Measurements from ENCODE around the gene ARHGAP21. TPM values are rescaled to one million over a fixed set of nuclear protein-coding genes. Genes with fewer than 3 reads are reported as not detected.

ARHGAP21 gene
- total RNA-seq, 4 donors from 2014 or later: 104 to 128 (median 114) TPM

GRCh38 chr10:24596217-24596930 is 127.3 kb downstream of the ARHGAP21 start:
- TF ChIP-seq CTCF (IDR thresholded peaks at IDR 0.05): no peak
- DNase-seq (ENCODE audit: low spot score) (no peak), ATAC-seq (ENCODE audit: low FRiP score) (no peak)

GRCh38 chr10:24590697-24591457 is 132.8 kb downstream of the ARHGAP21 start:
- TF ChIP-seq CTCF (IDR thresholded peaks at IDR 0.05): no peak
- no peak for DNase-seq (ENCODE audit: low spot score)
- ATAC-seq (ENCODE audit: low FRiP score): no peak

- DNase-seq (ENCODE audit: low spot score) (no peak), ATAC-seq (ENCODE audit: low FRiP score) (no peak)
- no peak for TF ChIP-seq CTCF (IDR thresholded peaks at IDR 0.05)
These were observed 134.4 kb downstream of the ARHGAP21 start for GRCh38 chr10:24589265-24589664.

- no peak for TF ChIP-seq CTCF (IDR thresholded peaks at IDR 0.05)
- no peak for DNase-seq (ENCODE audit: low spot score)
- ATAC-seq (ENCODE audit: low FRiP score): no peak
These were observed 143.8 kb downstream of the ARHGAP21 start for GRCh38 chr10:24579906-24580305.

- TF ChIP-seq CTCF (IDR thresholded peaks at IDR 0.05): no peak
- no peak for DNase-seq (ENCODE audit: low spot score)
- no peak for ATAC-seq (ENCODE audit: low FRiP score)
These were observed 144.2 kb downstream of the ARHGAP21 start for GRCh38 chr10:24579448-24579847.

GRCh38 chr10:24575481-24576002 is 148.1 kb downstream of the ARHGAP21 start:
- DNase-seq (ENCODE audit: low spot score) (no peak), ATAC-seq (ENCODE audit: low FRiP score) (no peak)
- no peak for TF ChIP-seq CTCF (IDR thresholded peaks at IDR 0.05)

Measured in omental fat pad (tissue), 4 donors.